Measurements from ENCODE around the gene XPO5.

Gene XPO5

GRCh38 chr6:43497689-43498088, 78.1 kb downstream of the XPO5 start:
- Histone ChIP-seq H3K9me3 (ENCODE audit: control insufficient read depth, insufficient read depth, low read length) (no peaks in the 10 kb centered on the region), H3F3A (ENCODE audit: control insufficient read depth, insufficient read depth) (no peaks in the 10 kb centered on the region), H3K4me3 (ENCODE audit: low read length) (no peak overlapping the region), H3K27ac (ENCODE audit: low read depth, low read length) (no peak overlapping the region), H3K27me3 (ENCODE audit: control insufficient read depth, low read length) (no peaks in the 10 kb centered on the region), H3K36me3 (ENCODE audit: control insufficient read depth, low read length) (peaks cover 40% of the 10 kb centered on the region), H3K4me2 (ENCODE audit: low read length) (no peak overlapping the region), H3K9me2 (replicated peaks; ENCODE audit: control insufficient read depth, low read length) (no peaks in the 10 kb centered on the region), H4K20me1 (ENCODE audit: control insufficient read depth, insufficient read depth, low read depth, low read length) (no peaks in the 10 kb centered on the region), H3K4me1 (ENCODE audit: control insufficient read depth, low read length) (no peaks in the 10 kb centered on the region), H3K79me2 (ENCODE audit: control insufficient read depth, low read length) (peaks cover 3% of the 10 kb centered on the region)
- no peak for TF ChIP-seq EZH2phosphoT487 (IDR thresholded peaks at IDR 0.05; ENCODE audit: borderline replicate concordance, low read length)
- no peak for TF ChIP-seq CTCF (IDR thresholded peaks at IDR 0.05; ENCODE audit: low read depth, low read length, poor library complexity, severe bottlenecking)

- H3K27me3 ChIP-seq (ENCODE audit: control insufficient read depth, low read length) = no peaks in the 10 kb centered on the region
- H4K20me1 ChIP-seq (ENCODE audit: control insufficient read depth, insufficient read depth, low read depth, low read length) = no peaks in the 10 kb centered on the region
- no peaks in the 10 kb centered on the region for H3F3A ChIP-seq (ENCODE audit: control insufficient read depth, insufficient read depth)
- no peaks in the 10 kb centered on the region for H3K9me3 ChIP-seq (ENCODE audit: control insufficient read depth, insufficient read depth, low read length)
- TF ChIP-seq EZH2phosphoT487 (IDR thresholded peaks at IDR 0.05; ENCODE audit: borderline replicate concordance, low read length) (no peak), CTCF (IDR thresholded peaks at IDR 0.05; ENCODE audit: low read depth, low read length, poor library complexity, severe bottlenecking) (no peak)
- no peaks in the 10 kb centered on the region for H3K9me2 ChIP-seq (replicated peaks; ENCODE audit: control insufficient read depth, low read length)
- no peak overlapping the region for H3K27ac ChIP-seq (ENCODE audit: low read depth, low read length)
- H3K4me1 ChIP-seq (ENCODE audit: control insufficient read depth, low read length) = no peaks in the 10 kb centered on the region
- peaks cover 5% of the 10 kb centered on the region for H3K79me2 ChIP-seq (ENCODE audit: control insufficient read depth, low read length)
- H3K4me2 ChIP-seq (ENCODE audit: low read length) = no peak overlapping the region
- peaks cover 36% of the 10 kb centered on the region for H3K36me3 ChIP-seq (ENCODE audit: control insufficient read depth, low read length)
- no peak overlapping the region for H3K4me3 ChIP-seq (ENCODE audit: low read length)
Observed at GRCh38 chr6:43497129-43497396, 78.8 kb downstream of the XPO5 start.

GRCh38 chr6:43496370-43497128, 79.3 kb downstream of the XPO5 start:
- Histone ChIP-seq H3K27ac (ENCODE audit: low read depth, low read length) (no peak overlapping the region), H3F3A (ENCODE audit: control insufficient read depth, insufficient read depth) (no peaks in the 10 kb centered on the region), H3K9me3 (ENCODE audit: control insufficient read depth, insufficient read depth, low read length) (no peaks in the 10 kb centered on the region), H3K9me2 (replicated peaks; ENCODE audit: control insufficient read depth, low read length) (no peaks in the 10 kb centered on the region), H3K4me3 (ENCODE audit: low read length) (no peak overlapping the region), H3K79me2 (ENCODE audit: control insufficient read depth, low read length) (peaks cover 5% of the 10 kb centered on the region), H4K20me1 (ENCODE audit: control insufficient read depth, insufficient read depth, low read depth, low read length) (no peaks in the 10 kb centered on the region), H3K36me3 (ENCODE audit: control insufficient read depth, low read length) (peaks cover 36% of the 10 kb centered on the region), H3K27me3 (ENCODE audit: control insufficient read depth, low read length) (no peaks in the 10 kb centered on the region), H3K4me1 (ENCODE audit: control insufficient read depth, low read length) (no peaks in the 10 kb centered on the region), H3K4me2 (ENCODE audit: low read length) (no peak overlapping the region)
- TF ChIP-seq CTCF (IDR thresholded peaks at IDR 0.05; ENCODE audit: low read depth, low read length, poor library complexity, severe bottlenecking) (peak; percentile 52), EZH2phosphoT487 (IDR thresholded peaks at IDR 0.05; ENCODE audit: borderline replicate concordance, low read length) (no peak)
